HG03045 (cell line): Measurements from ENCODE around the gene B4GALNT3.

Experiments used
- ATAC-seq: cut with Tn5 transposase; IDR thresholded peaks from one replicate; pipeline ENCODE4 v1.9.1; 2021; ENCODE audit warnings: mild to moderate bottlenecking, moderate library complexity; ENCODE audit not compliant: unreplicated experiment

B4GALNT3 gene

GRCh38 chr12:507391-507796, 47.7 kb downstream of the B4GALNT3 start:
- no peak for ATAC-seq

GRCh38 chr12:508145-508544, 48.4 kb downstream of the B4GALNT3 start:
- ATAC-seq: no peak

GRCh38 chr12:508795-509194, 49.1 kb downstream of the B4GALNT3 start:
- ATAC-seq: no peak

- no peak for ATAC-seq
Measured at GRCh38 chr12:509500-509899, 49.8 kb downstream of the B4GALNT3 start.

- no peak for ATAC-seq
Measured at GRCh38 chr12:510071-510825, 50.5 kb downstream of the B4GALNT3 start.

GRCh38 chr12:512933-513332, 53.2 kb downstream of the B4GALNT3 start:
- ATAC-seq: no peak

GRCh38 chr12:513446-513845, 53.7 kb downstream of the B4GALNT3 start:
- no peak for ATAC-seq

GRCh38 chr12:517538-517937, 57.8 kb downstream of the B4GALNT3 start:
- ATAC-seq: no peak

- ATAC-seq: no peak
Measured at GRCh38 chr12:520119-520518, 60.4 kb downstream of the B4GALNT3 start.

- ATAC-seq: no peak
Measured at GRCh38 chr12:522692-523378, 63.1 kb downstream of the B4GALNT3 start.

GRCh38 chr12:524167-524951, 64.6 kb downstream of the B4GALNT3 start:
- ATAC-seq: no peak

GRCh38 chr12:526089-526488, 66.3 kb downstream of the B4GALNT3 start:
- no peak for ATAC-seq

GRCh38 chr12:527241-527640, 67.5 kb downstream of the B4GALNT3 start:
- ATAC-seq: no peak

GRCh38 chr12:527729-528128, 68.0 kb downstream of the B4GALNT3 start:
- ATAC-seq: no peak

- ATAC-seq: no peak
Measured at GRCh38 chr12:530308-530707, 70.6 kb downstream of the B4GALNT3 start.

GRCh38 chr12:530821-531220, 71.1 kb downstream of the B4GALNT3 start:
- ATAC-seq: no peak

- ATAC-seq: no peak
Measured at GRCh38 chr12:531951-532585, 72.3 kb downstream of the B4GALNT3 start.

- ATAC-seq: no peak
Measured at GRCh38 chr12:532908-533565, 73.3 kb downstream of the B4GALNT3 start.

- ATAC-seq: no peak
Measured at GRCh38 chr12:533718-534117, 74.0 kb downstream of the B4GALNT3 start.

GRCh38 chr12:534216-534615, 74.5 kb downstream of the B4GALNT3 start:
- no peak for ATAC-seq

- ATAC-seq: no peak
Measured at GRCh38 chr12:535396-535795, 75.7 kb downstream of the B4GALNT3 start.
